ENCODE measurements around the gene DLGAP1.

The DLGAP1 gene

GRCh38 chr18:4119127-4119648 is 335.9 kb downstream of the DLGAP1 start:
- Histone ChIP-seq H3K9me3 (ENCODE audit: control insufficient read depth, low read length) (no peaks in the 10 kb centered on the region), H3K27me3 (replicated peaks; ENCODE audit: control insufficient read depth, insufficient read depth, low read length, poor library complexity, severe bottlenecking) (no peaks in the 10 kb centered on the region), H3K27ac (ENCODE audit: insufficient read depth, low read length, poor library complexity, severe bottlenecking) (no peak overlapping the region), H3K4me1 (ENCODE audit: control insufficient read depth, insufficient read depth, low read length, poor library complexity, severe bottlenecking) (no peaks in the 10 kb centered on the region), H3K36me3 (ENCODE audit: control insufficient read depth, insufficient read depth, low read length) (no peaks in the 10 kb centered on the region), H3K4me3 (ENCODE audit: insufficient read depth, low read depth, low read length, poor library complexity, severe bottlenecking) (no peak overlapping the region)
- no peak for DNase-seq

GRCh38 chr18:4108016-4108415 is 347.1 kb downstream of the DLGAP1 start:
- Histone ChIP-seq H3K9me3 (ENCODE audit: control insufficient read depth, low read length) (no peaks in the 10 kb centered on the region), H3K4me3 (ENCODE audit: insufficient read depth, low read depth, low read length, poor library complexity, severe bottlenecking) (no peak overlapping the region), H3K27me3 (replicated peaks; ENCODE audit: control insufficient read depth, insufficient read depth, low read length, poor library complexity, severe bottlenecking) (no peaks in the 10 kb centered on the region), H3K27ac (ENCODE audit: insufficient read depth, low read length, poor library complexity, severe bottlenecking) (no peak overlapping the region), H3K36me3 (ENCODE audit: control insufficient read depth, insufficient read depth, low read length) (no peaks in the 10 kb centered on the region), H3K4me1 (ENCODE audit: control insufficient read depth, insufficient read depth, low read length, poor library complexity, severe bottlenecking) (no peaks in the 10 kb centered on the region)
- DNase-seq, result no peak

GRCh38 chr18:4107049-4107467 is 348.0 kb downstream of the DLGAP1 start:
- no peaks in the 10 kb centered on the region for H3K4me1 ChIP-seq (ENCODE audit: control insufficient read depth, insufficient read depth, low read length, poor library complexity, severe bottlenecking)
- DNase-seq, result no peak
- H3K4me3 ChIP-seq (ENCODE audit: insufficient read depth, low read depth, low read length, poor library complexity, severe bottlenecking), result no peak overlapping the region
- H3K36me3 ChIP-seq (ENCODE audit: control insufficient read depth, insufficient read depth, low read length), result no peaks in the 10 kb centered on the region
- no peak overlapping the region for H3K27ac ChIP-seq (ENCODE audit: insufficient read depth, low read length, poor library complexity, severe bottlenecking)
- no peaks in the 10 kb centered on the region for H3K27me3 ChIP-seq (replicated peaks; ENCODE audit: control insufficient read depth, insufficient read depth, low read length, poor library complexity, severe bottlenecking)
- H3K9me3 ChIP-seq (ENCODE audit: control insufficient read depth, low read length), result no peaks in the 10 kb centered on the region

GRCh38 chr18:4106407-4107033 is 348.6 kb downstream of the DLGAP1 start:
- H3K4me3 ChIP-seq (ENCODE audit: insufficient read depth, low read depth, low read length, poor library complexity, severe bottlenecking), result no peak overlapping the region

GRCh38 chr18:4102901-4103300 is 352.2 kb downstream of the DLGAP1 start:
- Histone ChIP-seq H3K27me3 (replicated peaks; ENCODE audit: control insufficient read depth, insufficient read depth, low read length, poor library complexity, severe bottlenecking) (no peaks in the 10 kb centered on the region), H3K9me3 (ENCODE audit: control insufficient read depth, low read length) (no peaks in the 10 kb centered on the region), H3K4me3 (ENCODE audit: insufficient read depth, low read depth, low read length, poor library complexity, severe bottlenecking) (no peak overlapping the region), H3K4me1 (ENCODE audit: control insufficient read depth, insufficient read depth, low read length, poor library complexity, severe bottlenecking) (no peaks in the 10 kb centered on the region), H3K27ac (ENCODE audit: insufficient read depth, low read length, poor library complexity, severe bottlenecking) (no peak overlapping the region), H3K36me3 (ENCODE audit: control insufficient read depth, insufficient read depth, low read length) (no peaks in the 10 kb centered on the region)
- DNase-seq, result no peak

More at GRCh38 chr18:4106407-4107033, 348.6 kb downstream of the DLGAP1 start:
- Histone ChIP-seq H3K27ac (ENCODE audit: insufficient read depth, low read length, poor library complexity, severe bottlenecking) (no peak overlapping the region), H3K4me1 (ENCODE audit: control insufficient read depth, insufficient read depth, low read length, poor library complexity, severe bottlenecking) (no peaks in the 10 kb centered on the region), H3K36me3 (ENCODE audit: control insufficient read depth, insufficient read depth, low read length) (no peaks in the 10 kb centered on the region), H3K27me3 (replicated peaks; ENCODE audit: control insufficient read depth, insufficient read depth, low read length, poor library complexity, severe bottlenecking) (no peaks in the 10 kb centered on the region), H3K9me3 (ENCODE audit: control insufficient read depth, low read length) (no peaks in the 10 kb centered on the region)
- peak; percentile 2 to 24 (median 14) for DNase-seq

GRCh38 chr18:4101009-4101408 is 354.1 kb downstream of the DLGAP1 start:
- no peaks in the 10 kb centered on the region for H3K36me3 ChIP-seq (ENCODE audit: control insufficient read depth, insufficient read depth, low read length)
- no peak overlapping the region for H3K4me3 ChIP-seq (ENCODE audit: insufficient read depth, low read depth, low read length, poor library complexity, severe bottlenecking)
- no peaks in the 10 kb centered on the region for H3K4me1 ChIP-seq (ENCODE audit: control insufficient read depth, insufficient read depth, low read length, poor library complexity, severe bottlenecking)
- H3K9me3 ChIP-seq (ENCODE audit: control insufficient read depth, low read length), result no peaks in the 10 kb centered on the region
- no peak overlapping the region for H3K27ac ChIP-seq (ENCODE audit: insufficient read depth, low read length, poor library complexity, severe bottlenecking)
- DNase-seq, result no peak
- H3K27me3 ChIP-seq (replicated peaks; ENCODE audit: control insufficient read depth, insufficient read depth, low read length, poor library complexity, severe bottlenecking), result no peaks in the 10 kb centered on the region

- no peaks in the 10 kb centered on the region for H3K4me1 ChIP-seq (ENCODE audit: control insufficient read depth, insufficient read depth, low read length, poor library complexity, severe bottlenecking)
- DNase-seq, result no peak
- H3K9me3 ChIP-seq (ENCODE audit: control insufficient read depth, low read length), result no peaks in the 10 kb centered on the region
- H3K36me3 ChIP-seq (ENCODE audit: control insufficient read depth, insufficient read depth, low read length), result no peaks in the 10 kb centered on the region
- H3K27ac ChIP-seq (ENCODE audit: insufficient read depth, low read length, poor library complexity, severe bottlenecking), result no peak overlapping the region
- no peak overlapping the region for H3K4me3 ChIP-seq (ENCODE audit: insufficient read depth, low read depth, low read length, poor library complexity, severe bottlenecking)
- H3K27me3 ChIP-seq (replicated peaks; ENCODE audit: control insufficient read depth, insufficient read depth, low read length, poor library complexity, severe bottlenecking), result no peaks in the 10 kb centered on the region
Observed at GRCh38 chr18:4096486-4096885, 358.6 kb downstream of the DLGAP1 start.

GRCh38 chr18:4093676-4094075 is 361.4 kb downstream of the DLGAP1 start:
- Histone ChIP-seq H3K36me3 (ENCODE audit: control insufficient read depth, insufficient read depth, low read length) (no peaks in the 10 kb centered on the region), H3K27ac (ENCODE audit: insufficient read depth, low read length, poor library complexity, severe bottlenecking) (no peak overlapping the region), H3K4me3 (ENCODE audit: insufficient read depth, low read depth, low read length, poor library complexity, severe bottlenecking) (no peak overlapping the region), H3K4me1 (ENCODE audit: control insufficient read depth, insufficient read depth, low read length, poor library complexity, severe bottlenecking) (no peaks in the 10 kb centered on the region), H3K9me3 (ENCODE audit: control insufficient read depth, low read length) (no peaks in the 10 kb centered on the region), H3K27me3 (replicated peaks; ENCODE audit: control insufficient read depth, insufficient read depth, low read length, poor library complexity, severe bottlenecking) (no peaks in the 10 kb centered on the region)
- no peak for DNase-seq

- Histone ChIP-seq H3K9me3 (ENCODE audit: control insufficient read depth, low read length) (no peaks in the 10 kb centered on the region), H3K4me3 (ENCODE audit: insufficient read depth, low read depth, low read length, poor library complexity, severe bottlenecking) (no peak overlapping the region), H3K27ac (ENCODE audit: insufficient read depth, low read length, poor library complexity, severe bottlenecking) (no peak overlapping the region), H3K27me3 (replicated peaks; ENCODE audit: control insufficient read depth, insufficient read depth, low read length, poor library complexity, severe bottlenecking) (no peaks in the 10 kb centered on the region), H3K36me3 (ENCODE audit: control insufficient read depth, insufficient read depth, low read length) (no peaks in the 10 kb centered on the region), H3K4me1 (ENCODE audit: control insufficient read depth, insufficient read depth, low read length, poor library complexity, severe bottlenecking) (no peaks in the 10 kb centered on the region)
- no peak for DNase-seq
Observed at GRCh38 chr18:4084382-4084900, 370.7 kb downstream of the DLGAP1 start.

GRCh38 chr18:4078246-4078645 is 376.9 kb downstream of the DLGAP1 start:
- DNase-seq, result no peak
- H3K9me3 ChIP-seq (ENCODE audit: control insufficient read depth, low read length), result no peaks in the 10 kb centered on the region
- no peak overlapping the region for H3K4me3 ChIP-seq (ENCODE audit: insufficient read depth, low read depth, low read length, poor library complexity, severe bottlenecking)
- no peaks in the 10 kb centered on the region for H3K4me1 ChIP-seq (ENCODE audit: control insufficient read depth, insufficient read depth, low read length, poor library complexity, severe bottlenecking)
- H3K27ac ChIP-seq (ENCODE audit: insufficient read depth, low read length, poor library complexity, severe bottlenecking), result no peak overlapping the region
- no peaks in the 10 kb centered on the region for H3K27me3 ChIP-seq (replicated peaks; ENCODE audit: control insufficient read depth, insufficient read depth, low read length, poor library complexity, severe bottlenecking)
- no peaks in the 10 kb centered on the region for H3K36me3 ChIP-seq (ENCODE audit: control insufficient read depth, insufficient read depth, low read length)

Measured in effector memory CD4-positive, alpha-beta T cell (primary cell).